Measurements from ENCODE around the gene SHC4.
A peak's percentile ranks its signal among the peaks of the same experiment; 100 is the strongest.

The SHC4 gene

DNA sequence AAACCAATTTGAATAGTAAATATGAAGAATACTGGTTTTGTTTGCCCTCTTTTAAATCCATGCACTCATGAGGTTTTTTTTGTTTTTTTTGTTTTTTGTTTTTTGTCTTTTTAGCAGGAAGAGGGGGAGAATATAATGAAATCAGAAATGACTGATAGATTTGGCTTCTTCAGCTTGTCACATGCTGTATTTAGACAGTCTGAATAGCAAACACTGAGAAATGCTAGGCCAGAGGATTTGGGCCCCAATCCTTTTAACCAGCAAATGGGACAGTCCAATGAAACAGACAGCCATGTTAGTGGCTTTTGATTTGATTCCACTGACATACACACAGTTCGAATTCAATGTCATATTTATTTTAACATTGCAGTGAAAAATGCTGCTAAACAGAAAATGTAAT lies 138.6 kb downstream of the SHC4 start:
- TF ChIP-seq YY1 (IDR thresholded peaks at IDR 0.05; ENCODE audit: insufficient read depth, insufficient read length) (no peak), SUZ12 (IDR thresholded peaks at IDR 0.05; ENCODE audit: extremely low read depth, insufficient read depth, insufficient read length) (no peak), ZNF274 (IDR thresholded peaks at IDR 0.05; ENCODE audit: low read depth, low read length) (no peak)
- no peak for DNase-seq (ENCODE audit: low read depth, low spot score)
- no peaks in the 10 kb centered on the region for H3K9me3 ChIP-seq (ENCODE audit: insufficient read depth, low read length)
- no peaks in the 10 kb centered on the region for H3K4me1 ChIP-seq (ENCODE audit: insufficient read depth, insufficient read length)
- no peaks in the 10 kb centered on the region for H3K36me3 ChIP-seq (ENCODE audit: insufficient read depth, insufficient read length, low read length)
- no peaks in the 10 kb centered on the region for H3K27me3 ChIP-seq (ENCODE audit: insufficient read depth, insufficient read length)
- H3K9ac ChIP-seq (ENCODE audit: insufficient read length, low read depth) = no peak overlapping the region
- no peak overlapping the region for H3K4me3 ChIP-seq (ENCODE audit: insufficient read length, low read depth)

DNA sequence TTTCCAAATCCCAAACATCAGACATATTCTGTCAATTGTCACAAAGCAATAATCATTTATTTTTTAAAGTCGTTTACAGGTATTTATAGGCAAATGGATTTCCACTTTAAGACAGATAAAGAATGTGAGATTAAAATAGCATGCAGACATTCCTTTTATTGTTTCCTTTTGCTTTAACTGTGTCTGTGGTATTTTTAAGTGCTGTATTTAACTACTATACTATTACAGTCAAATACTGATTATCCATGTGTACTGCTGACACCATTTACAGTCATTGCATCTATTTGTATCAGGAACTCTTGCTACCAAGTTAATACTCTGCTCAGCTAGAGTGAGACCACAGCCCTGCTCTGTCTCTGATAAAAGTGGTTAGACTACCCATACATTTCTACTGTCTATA lies 140.0 kb downstream of the SHC4 start:
- TF ChIP-seq ZNF274 (IDR thresholded peaks at IDR 0.05; ENCODE audit: low read depth, low read length) (no peak), YY1 (IDR thresholded peaks at IDR 0.05; ENCODE audit: insufficient read depth, insufficient read length) (no peak), SUZ12 (IDR thresholded peaks at IDR 0.05; ENCODE audit: extremely low read depth, insufficient read depth, insufficient read length) (no peak)
- H3K4me1 ChIP-seq (ENCODE audit: insufficient read depth, insufficient read length) = no peaks in the 10 kb centered on the region
- no peak for DNase-seq (ENCODE audit: low read depth, low spot score)
- no peaks in the 10 kb centered on the region for H3K9me3 ChIP-seq (ENCODE audit: insufficient read depth, low read length)
- no peaks in the 10 kb centered on the region for H3K27me3 ChIP-seq (ENCODE audit: insufficient read depth, insufficient read length)
- no peaks in the 10 kb centered on the region for H3K36me3 ChIP-seq (ENCODE audit: insufficient read depth, insufficient read length, low read length)
- no peak overlapping the region for H3K4me3 ChIP-seq (ENCODE audit: insufficient read length, low read depth)
- H3K9ac ChIP-seq (ENCODE audit: insufficient read length, low read depth) = no peak overlapping the region

DNA sequence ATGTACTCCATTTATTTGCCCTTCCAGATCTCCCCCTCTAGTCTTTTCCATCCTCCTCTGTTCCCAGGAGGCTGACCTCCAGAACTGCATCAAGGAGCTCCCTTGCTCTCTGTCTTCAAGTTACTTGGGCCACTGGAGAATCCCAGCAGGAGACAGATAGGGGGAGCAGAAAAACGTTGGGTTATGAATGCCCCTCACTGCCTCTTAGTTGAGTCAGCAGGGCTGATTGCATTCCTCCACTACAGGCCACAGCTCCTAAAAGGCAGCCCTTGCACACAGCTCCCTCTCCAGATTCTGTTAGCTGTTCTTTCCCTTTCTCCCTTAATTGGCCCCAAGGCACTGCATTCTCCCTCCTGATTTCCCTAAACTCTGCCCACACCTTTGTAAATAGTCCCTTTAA lies 140.5 kb downstream of the SHC4 start:
- no peaks in the 10 kb centered on the region for H3K36me3 ChIP-seq (ENCODE audit: insufficient read depth, insufficient read length, low read length)
- no peaks in the 10 kb centered on the region for H3K4me1 ChIP-seq (ENCODE audit: insufficient read depth, insufficient read length)
- peak; percentile 39 for DNase-seq (ENCODE audit: low read depth, low spot score)
- H3K9me3 ChIP-seq (ENCODE audit: insufficient read depth, low read length) = no peaks in the 10 kb centered on the region
- no peaks in the 10 kb centered on the region for H3K27me3 ChIP-seq (ENCODE audit: insufficient read depth, insufficient read length)
- TF ChIP-seq ZNF274 (IDR thresholded peaks at IDR 0.05; ENCODE audit: low read depth, low read length) (no peak), YY1 (IDR thresholded peaks at IDR 0.05; ENCODE audit: insufficient read depth, insufficient read length) (no peak), SUZ12 (IDR thresholded peaks at IDR 0.05; ENCODE audit: extremely low read depth, insufficient read depth, insufficient read length) (no peak)
- H3K4me3 ChIP-seq (ENCODE audit: insufficient read length, low read depth) = no peak overlapping the region
- H3K9ac ChIP-seq (ENCODE audit: insufficient read length, low read depth) = no peak overlapping the region

DNA sequence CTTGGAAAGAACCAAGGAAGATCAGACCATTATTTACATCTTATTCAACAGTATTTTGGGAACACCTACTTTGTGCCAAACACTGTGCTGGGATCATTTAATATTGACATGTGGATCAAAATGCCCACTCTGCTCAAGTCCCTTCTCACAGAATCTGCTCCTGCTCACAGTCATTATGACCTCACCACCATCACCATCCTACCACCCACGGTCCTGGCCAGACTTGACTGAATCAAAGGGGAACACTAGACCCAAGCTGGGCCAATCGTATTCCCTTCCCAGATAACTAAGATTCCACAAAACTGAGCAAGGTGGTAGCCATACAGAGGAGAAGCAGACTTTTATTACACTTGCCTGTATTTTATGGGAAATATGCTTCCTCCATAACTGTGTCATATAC lies 149.4 kb downstream of the SHC4 start:
- no peak overlapping the region for H3K4me3 ChIP-seq (ENCODE audit: insufficient read length, low read depth)
- no peak overlapping the region for H3K9ac ChIP-seq (ENCODE audit: insufficient read length, low read depth)
- H3K27me3 ChIP-seq (ENCODE audit: insufficient read depth, insufficient read length) = no peaks in the 10 kb centered on the region
- TF ChIP-seq YY1 (IDR thresholded peaks at IDR 0.05; ENCODE audit: insufficient read depth, insufficient read length) = no peak
- no peak for TF ChIP-seq SUZ12 (IDR thresholded peaks at IDR 0.05; ENCODE audit: extremely low read depth, insufficient read depth, insufficient read length)
- TF ChIP-seq ZNF274 (IDR thresholded peaks at IDR 0.05; ENCODE audit: low read depth, low read length) = no peak
- H3K4me1 ChIP-seq (ENCODE audit: insufficient read depth, insufficient read length) = no peaks in the 10 kb centered on the region
- no peaks in the 10 kb centered on the region for H3K9me3 ChIP-seq (ENCODE audit: insufficient read depth, low read length)
- DNase-seq (ENCODE audit: low read depth, low spot score) = no peak
- H3K36me3 ChIP-seq (ENCODE audit: insufficient read depth, insufficient read length, low read length) = no peaks in the 10 kb centered on the region

DNA sequence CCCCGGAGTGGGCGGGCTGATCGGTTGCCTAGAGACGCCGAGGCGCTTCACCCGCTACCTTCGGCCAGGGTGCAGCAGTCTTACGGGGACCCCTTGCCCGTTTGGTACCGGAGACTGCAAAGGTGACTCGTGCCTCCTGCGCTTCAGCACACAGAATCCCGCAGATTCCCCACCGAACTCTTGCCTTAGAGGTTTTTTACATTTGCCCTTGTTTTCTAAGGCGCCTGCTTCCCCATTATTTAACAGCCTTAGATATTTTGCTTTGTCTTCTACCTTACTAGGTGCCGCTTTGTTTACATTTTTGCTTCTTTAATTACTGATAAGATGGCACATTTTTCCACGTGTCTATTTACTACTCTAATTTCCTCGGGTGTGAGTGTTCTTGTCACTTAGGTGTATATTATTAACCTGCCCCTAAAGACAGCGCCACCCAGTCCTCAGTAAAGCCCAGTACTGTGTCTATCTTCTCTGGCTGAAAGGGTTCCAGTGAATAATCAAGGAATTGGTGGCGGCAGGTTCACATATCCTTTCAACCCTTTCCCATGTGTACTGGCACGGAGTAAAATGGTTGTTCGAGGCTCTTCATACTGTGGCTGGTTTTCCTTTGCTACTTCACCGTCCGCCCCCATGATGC lies 152.3 kb downstream of the SHC4 start:
- H3K4me3 ChIP-seq (ENCODE audit: insufficient read length, low read depth) = peak overlapping the region; percentile 51
- H3K9me3 ChIP-seq (ENCODE audit: insufficient read depth, low read length) = no peaks in the 10 kb centered on the region
- TF ChIP-seq YY1 (IDR thresholded peaks at IDR 0.05; ENCODE audit: insufficient read depth, insufficient read length) = no peak
- TF ChIP-seq SUZ12 (IDR thresholded peaks at IDR 0.05; ENCODE audit: extremely low read depth, insufficient read depth, insufficient read length) = no peak
- no peak for TF ChIP-seq ZNF274 (IDR thresholded peaks at IDR 0.05; ENCODE audit: low read depth, low read length)
- no peaks in the 10 kb centered on the region for H3K27me3 ChIP-seq (ENCODE audit: insufficient read depth, insufficient read length)
- no peaks in the 10 kb centered on the region for H3K4me1 ChIP-seq (ENCODE audit: insufficient read depth, insufficient read length)
- no peak for DNase-seq (ENCODE audit: low read depth, low spot score)
- peak overlapping the region; percentile 63 for H3K9ac ChIP-seq (ENCODE audit: insufficient read length, low read depth)
- H3K36me3 ChIP-seq (ENCODE audit: insufficient read depth, insufficient read length, low read length) = no peaks in the 10 kb centered on the region

DNA sequence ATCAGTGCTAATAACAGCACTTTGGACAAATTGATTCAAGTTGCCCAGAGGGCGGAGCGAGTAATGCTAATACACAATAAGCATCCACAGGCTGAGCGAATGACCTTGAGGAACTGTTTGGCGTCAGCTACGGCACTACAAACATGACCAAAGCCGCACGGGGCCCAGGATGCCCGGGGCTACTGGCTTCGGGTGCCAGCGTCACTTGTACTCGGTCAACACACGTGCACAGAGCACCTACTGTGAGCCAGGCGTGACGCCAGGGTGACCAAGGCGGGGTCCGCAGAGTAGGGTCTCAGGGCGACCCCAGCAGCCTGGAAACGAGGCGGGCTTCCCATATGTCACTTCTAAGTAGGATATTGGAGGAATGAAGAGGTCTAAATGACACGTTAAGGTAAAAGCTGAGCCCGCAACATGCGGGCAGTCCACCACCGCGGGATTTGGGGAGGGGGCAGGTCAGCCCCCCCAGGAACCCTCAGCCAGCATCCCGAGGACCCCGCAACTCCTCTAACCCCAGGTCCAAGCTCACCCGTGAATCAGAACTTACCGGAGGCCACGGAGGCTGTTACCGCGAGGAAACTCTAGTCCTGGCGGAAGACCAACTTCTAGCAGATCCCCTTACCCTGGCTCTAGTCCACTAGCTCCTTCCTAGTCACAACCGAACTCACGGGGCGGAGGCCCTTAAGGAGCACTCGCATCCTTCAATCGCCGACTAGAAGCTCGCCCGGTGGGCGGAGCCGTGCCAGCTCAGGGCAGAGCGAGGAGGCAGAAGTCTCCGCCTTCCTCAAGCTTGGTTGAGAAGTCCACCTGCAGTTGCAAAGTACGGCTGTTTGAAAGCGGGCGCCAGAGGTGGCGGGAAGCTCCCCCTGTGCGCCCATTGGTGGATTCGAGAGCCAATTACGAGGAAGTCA lies 153.1 kb downstream of the SHC4 start, which contains the start of gene CEP152:
Gene CEP152, minus strand, starts transcription at position 656 of the 911 bp plus-strand sequence. CDS start 5,420 bp downstream, outside the sequence.
- H3K9ac ChIP-seq (ENCODE audit: insufficient read length, low read depth) = peak within 1 kb of the TSS; percentile 87
- no peaks in the 10 kb centered on the region for H3K9me3 ChIP-seq (ENCODE audit: insufficient read depth, low read length)
- no peak for TF ChIP-seq SUZ12 (IDR thresholded peaks at IDR 0.05; ENCODE audit: extremely low read depth, insufficient read depth, insufficient read length)
- TF ChIP-seq ZNF274 (IDR thresholded peaks at IDR 0.05; ENCODE audit: low read depth, low read length) = no peak
- no peak for TF ChIP-seq YY1 (IDR thresholded peaks at IDR 0.05; ENCODE audit: insufficient read depth, insufficient read length)
- peak within 1 kb of the TSS; percentile 84 for H3K4me3 ChIP-seq (ENCODE audit: insufficient read length, low read depth)
- no peaks in the 10 kb centered on the region for H3K4me1 ChIP-seq (ENCODE audit: insufficient read depth, insufficient read length)
- H3K27me3 ChIP-seq (ENCODE audit: insufficient read depth, insufficient read length) = no peaks in the 10 kb centered on the region
- no peaks in the 10 kb centered on the region for H3K36me3 ChIP-seq (ENCODE audit: insufficient read depth, insufficient read length, low read length)
- DNase-seq (ENCODE audit: low read depth, low spot score) = peak; percentile 99

DNA sequence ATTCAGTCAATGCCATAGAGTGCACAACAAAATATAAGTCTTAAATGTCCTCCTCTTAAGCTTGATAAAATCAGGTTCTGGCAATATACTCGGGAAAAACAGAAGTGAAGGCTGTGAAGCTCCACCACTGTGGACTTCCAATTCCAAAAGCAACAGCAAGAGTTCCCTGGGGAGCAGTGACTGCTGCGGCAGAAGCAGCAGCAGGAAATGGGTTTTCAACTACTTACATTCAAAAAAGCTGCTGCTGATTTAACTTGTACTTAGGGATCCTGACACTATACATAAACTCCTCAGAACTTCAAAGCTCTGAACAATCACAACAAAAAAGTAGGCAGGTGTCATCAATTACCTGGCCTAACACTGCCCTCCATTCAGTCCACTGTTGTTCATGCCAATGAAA lies 157.6 kb downstream of the SHC4 start:
- H3K4me3 ChIP-seq (ENCODE audit: insufficient read length, low read depth) = no peak overlapping the region
- peaks cover 13% of the 10 kb centered on the region for H3K36me3 ChIP-seq (ENCODE audit: insufficient read depth, insufficient read length, low read length)
- no peak for DNase-seq (ENCODE audit: low read depth, low spot score)
- H3K9me3 ChIP-seq (ENCODE audit: insufficient read depth, low read length) = no peaks in the 10 kb centered on the region
- H3K4me1 ChIP-seq (ENCODE audit: insufficient read depth, insufficient read length) = no peaks in the 10 kb centered on the region
- TF ChIP-seq SUZ12 (IDR thresholded peaks at IDR 0.05; ENCODE audit: extremely low read depth, insufficient read depth, insufficient read length) (no peak), YY1 (IDR thresholded peaks at IDR 0.05; ENCODE audit: insufficient read depth, insufficient read length) (no peak), ZNF274 (IDR thresholded peaks at IDR 0.05; ENCODE audit: low read depth, low read length) (no peak)
- no peak overlapping the region for H3K9ac ChIP-seq (ENCODE audit: insufficient read length, low read depth)
- no peaks in the 10 kb centered on the region for H3K27me3 ChIP-seq (ENCODE audit: insufficient read depth, insufficient read length)
